Hepatocyte (in vitro differentiated cells): ENCODE measurements around the gene SAPCD2. TPM values are rescaled to one million over a fixed set of nuclear protein-coding genes. Genes with fewer than 3 reads are reported as not detected.

ENCODE experiments used
- DNase-seq: peaks from one replicate; pipeline ENCODE4 v3.0.0-alpha.2; 2016; ENCODE audit warnings: low spot score
- H2AFZ ChIP-seq: fragments of 200-600 bp; sonication (generic); 2 replicates; pipeline ENCODE4 v1.6.0; 2016; ENCODE audit warnings: antibody characterized with exemption, mild to moderate bottlenecking
- H3K27ac ChIP-seq: fragments of 200-600 bp; sonication (generic); 2 replicates; pipeline ENCODE4 v1.5.1; 2016; ENCODE audit warnings: mild to moderate bottlenecking
- H3K27me3 ChIP-seq: fragments of 200-600 bp; sonication (generic); 2 replicates; pipeline ENCODE4 v1.6.1; 2016
- H3K36me3 ChIP-seq: fragments of 200-600 bp; sonication (generic); replicated peaks from 2 replicates; pipeline ENCODE4 v1.5.1; 2016; ENCODE audit warnings: low read depth; ENCODE audit not compliant: insufficient read depth
- H3K4me1 ChIP-seq: fragments of 200-600 bp; sonication (generic); 2 replicates; pipeline ENCODE4 v1.5.1; 2016; ENCODE audit warnings: mild to moderate bottlenecking, moderate library complexity; ENCODE audit not compliant: insufficient read depth
- H3K4me2 ChIP-seq: fragments of 200-600 bp; sonication (generic); 2 replicates; pipeline ENCODE4 v1.6.0; 2016
- H3K4me3 ChIP-seq: fragments of 200-600 bp; sonication (generic); 2 replicates; pipeline ENCODE4 v1.5.1; 2016; ENCODE audit warnings: mild to moderate bottlenecking
- H3K79me2 ChIP-seq: fragments of 200-600 bp; sonication (generic); 2 replicates; pipeline ENCODE4 v1.6.0; 2017; ENCODE audit warnings: mild to moderate bottlenecking
- H3K9me2 ChIP-seq: fragments of 200-600 bp; sonication (generic); replicated peaks from 2 replicates; pipeline ENCODE4 v1.6.0; 2017; ENCODE audit warnings: mild to moderate bottlenecking; ENCODE audit not compliant: insufficient read depth
- H3K9me3 ChIP-seq: fragments of 200-600 bp; sonication (generic); 2 replicates; pipeline ENCODE4 v1.5.1; 2016; ENCODE audit warnings: low read depth, mild to moderate bottlenecking
- H4K20me1 ChIP-seq: fragments of 200-600 bp; sonication (generic); 2 replicates; pipeline ENCODE4 v1.6.0; 2016; ENCODE audit warnings: mild to moderate bottlenecking; ENCODE audit not compliant: insufficient read depth, poor library complexity, severe bottlenecking
- EZH2 ChIP-seq: fragments of 200-600 bp; sonication (generic); IDR thresholded peaks from 2 replicates; pipeline ENCODE4 v1.6.1; 2016; ENCODE audit warnings: antibody characterized with exemption, mild to moderate bottlenecking, borderline replicate concordance
- EZH2phosphoT487 ChIP-seq: fragments of 200-600 bp; sonication (generic); IDR thresholded peaks from one replicate; pipeline ENCODE4 v1.6.1; 2018; ENCODE audit warnings: antibody characterized with exemption, mild to moderate bottlenecking, low read depth, moderate library complexity; ENCODE audit not compliant: unreplicated experiment, severe bottlenecking
- WGBS: methylation state at CpG from one replicate; pipeline ENCODE4 v1.1.6; 2016; ENCODE audit warnings: low lambda C conversion rate; ENCODE audit errors: missing lambda C conversion rate; 5-methylcytosine and 5-hydroxymethylcytosine counted together
- polyA plus RNA-seq: library from polyadenylated mRNA; unstranded; fragments of >200 nt; fragmentation: Nextera tagmentation; extraction: Ambion mirVana; gene quantifications from 2 replicates; pipeline ENCODE4 v1.2.1, GENCODE V29; 2016
- total RNA-seq: library from RNA; depleted of rRNA; stranded (reverse); fragments of >200 nt; gene quantifications from 2 replicates; pipeline ENCODE4 v1.2.3, GENCODE V29; 2014
- TF ChIP-seq, protein P1 (sequence below): fragments of 200-600 bp; sonication (generic); IDR thresholded peaks from 2 replicates; pipeline ENCODE4 v1.5.1; 2016; ENCODE audit warnings: antibody characterized with exemption, mild to moderate bottlenecking; ENCODE audit not compliant: poor library complexity

SAPCD2 gene
- total and polyA plus RNA-seq, 2 experiments from 2014 or later, result 4.8 to 7.5 TPM

DNA sequence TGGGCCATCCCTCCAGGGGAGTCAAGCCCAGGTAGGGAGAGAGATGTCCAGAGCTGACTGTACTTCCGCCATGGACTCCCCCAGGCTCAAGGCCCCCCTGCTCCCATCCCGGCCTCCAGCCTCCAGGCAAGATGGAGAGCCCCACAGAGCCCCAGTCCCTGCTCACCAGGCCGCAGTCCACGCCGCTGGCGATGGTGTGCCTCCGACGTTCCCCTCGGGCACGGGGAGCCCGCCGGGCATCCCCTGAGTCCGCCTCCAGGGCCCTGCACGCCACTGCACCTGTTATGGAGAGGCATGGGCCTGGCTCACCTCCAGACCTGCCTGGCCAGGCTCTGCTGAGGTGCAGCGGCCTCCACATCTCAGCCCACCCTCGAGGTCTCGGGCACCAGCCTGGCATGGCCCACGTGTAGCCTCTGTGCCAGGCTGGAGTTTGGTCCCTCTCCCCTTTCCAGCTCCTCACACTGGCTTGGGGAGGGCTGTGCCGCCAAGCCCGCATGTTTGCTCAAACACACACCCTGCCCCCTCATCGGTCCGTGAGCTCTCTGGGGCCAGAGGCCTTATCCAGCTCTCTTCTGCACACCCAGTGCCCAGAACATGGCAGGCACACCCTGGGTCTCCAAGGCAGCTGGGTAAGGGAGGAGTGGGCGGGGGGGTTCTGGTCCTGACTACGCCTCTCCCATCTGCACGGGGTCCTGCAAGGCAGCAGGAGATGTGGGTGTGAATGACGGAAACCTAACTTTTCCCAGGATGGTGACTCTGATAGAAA, 4.1 kb downstream of the SAPCD2 start:
- H3K36me3 ChIP-seq, result no peaks in the 10 kb centered on the region
- no peaks in the 10 kb centered on the region for H3K79me2 ChIP-seq
- no peak overlapping the region for H2AFZ ChIP-seq
- H4K20me1 ChIP-seq, result no peaks in the 10 kb centered on the region
- H3K27me3 ChIP-seq, result no peaks in the 10 kb centered on the region
- no peak for DNase-seq
- no peaks in the 10 kb centered on the region for H3K9me3 ChIP-seq
- no peaks in the 10 kb centered on the region for H3K9me2 ChIP-seq
- no peak overlapping the region for H3K4me3 ChIP-seq
- no peak overlapping the region for H3K27ac ChIP-seq
- WGBS, result 91% methylated on average over 24 of the region's 26 CpGs
- H3K4me1 ChIP-seq, result peaks cover 3% of the 10 kb centered on the region
- H3K4me2 ChIP-seq, result no peak overlapping the region
- TF ChIP-seq EZH2 (no peak), EZH2phosphoT487 (no peak)
- TF ChIP-seq, protein P1, sequence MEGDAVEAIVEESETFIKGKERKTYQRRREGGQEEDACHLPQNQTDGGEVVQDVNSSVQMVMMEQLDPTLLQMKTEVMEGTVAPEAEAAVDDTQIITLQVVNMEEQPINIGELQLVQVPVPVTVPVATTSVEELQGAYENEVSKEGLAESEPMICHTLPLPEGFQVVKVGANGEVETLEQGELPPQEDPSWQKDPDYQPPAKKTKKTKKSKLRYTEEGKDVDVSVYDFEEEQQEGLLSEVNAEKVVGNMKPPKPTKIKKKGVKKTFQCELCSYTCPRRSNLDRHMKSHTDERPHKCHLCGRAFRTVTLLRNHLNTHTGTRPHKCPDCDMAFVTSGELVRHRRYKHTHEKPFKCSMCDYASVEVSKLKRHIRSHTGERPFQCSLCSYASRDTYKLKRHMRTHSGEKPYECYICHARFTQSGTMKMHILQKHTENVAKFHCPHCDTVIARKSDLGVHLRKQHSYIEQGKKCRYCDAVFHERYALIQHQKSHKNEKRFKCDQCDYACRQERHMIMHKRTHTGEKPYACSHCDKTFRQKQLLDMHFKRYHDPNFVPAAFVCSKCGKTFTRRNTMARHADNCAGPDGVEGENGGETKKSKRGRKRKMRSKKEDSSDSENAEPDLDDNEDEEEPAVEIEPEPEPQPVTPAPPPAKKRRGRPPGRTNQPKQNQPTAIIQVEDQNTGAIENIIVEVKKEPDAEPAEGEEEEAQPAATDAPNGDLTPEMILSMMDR, result no peak

DNA sequence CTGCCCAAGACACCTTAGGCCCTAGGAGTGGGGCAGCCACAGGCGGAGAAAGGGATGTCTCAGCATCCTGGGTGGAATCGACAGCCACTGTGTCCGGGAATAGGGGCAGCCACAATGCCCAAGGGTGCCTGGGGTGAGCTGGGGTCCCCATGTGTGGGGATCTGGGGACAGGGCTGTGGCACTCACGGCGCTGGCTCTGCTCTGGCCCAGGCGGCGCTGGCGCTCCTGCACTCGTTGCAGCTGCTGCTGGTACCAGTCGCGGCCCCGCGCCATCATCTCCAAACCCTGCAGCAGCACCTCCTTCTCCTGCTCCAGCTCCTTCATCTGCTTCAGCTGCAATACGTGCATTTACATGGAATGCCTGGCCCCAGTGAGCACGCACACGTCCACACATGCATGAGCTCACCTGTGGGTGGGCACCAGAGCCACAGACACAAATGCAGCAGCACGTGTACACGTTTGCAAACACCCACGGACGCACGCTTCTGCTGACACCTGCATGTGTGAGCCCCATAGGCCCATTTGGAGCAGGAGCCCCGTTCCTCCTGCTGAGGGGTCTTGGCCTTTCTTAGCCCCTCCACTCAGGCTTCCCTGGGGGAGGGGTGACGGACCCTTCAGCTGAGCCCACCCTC, 4.9 kb downstream of the SAPCD2 start:
- TF ChIP-seq, protein P1, result no peak
- TF ChIP-seq EZH2 (no peak), EZH2phosphoT487 (no peak)
- peaks cover 3% of the 10 kb centered on the region for H3K4me1 ChIP-seq
- no peak overlapping the region for H3K4me3 ChIP-seq

DNA sequence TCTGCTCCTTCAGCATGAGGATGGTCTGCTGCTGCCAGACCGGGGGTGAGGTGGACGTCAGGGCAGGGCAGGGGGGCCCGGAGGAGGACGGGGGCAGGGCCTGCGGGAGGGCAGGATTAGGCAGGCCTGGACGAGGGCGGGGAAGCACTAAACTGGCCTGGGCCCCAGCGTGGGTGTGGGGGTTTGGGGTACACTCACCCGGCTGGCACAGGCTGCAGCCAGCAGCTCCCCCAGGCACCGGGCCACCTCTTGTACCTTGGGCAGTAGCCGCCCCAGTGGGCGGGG, 5.5 kb downstream of the SAPCD2 start:
- Histone ChIP-seq H4K20me1 (no peaks in the 10 kb centered on the region), H3K36me3 (no peaks in the 10 kb centered on the region), H3K4me1 (peaks cover 3% of the 10 kb centered on the region), H3K4me2 (no peak overlapping the region), H3K4me3 (no peak overlapping the region), H3K9me3 (no peaks in the 10 kb centered on the region), H3K9me2 (no peaks in the 10 kb centered on the region), H3K79me2 (no peaks in the 10 kb centered on the region), H3K27ac (no peak overlapping the region), H3K27me3 (no peaks in the 10 kb centered on the region), H2AFZ (no peak overlapping the region)
- 95% methylated on average over 4 of the region's 12 CpGs for WGBS
- TF ChIP-seq EZH2, result no peak
- TF ChIP-seq EZH2phosphoT487, result no peak
- TF ChIP-seq, protein P1, result no peak
- no peak for DNase-seq

More for the DNA sequence above, 4.9 kb downstream of the SAPCD2 start:
- H3K27me3 ChIP-seq, result no peaks in the 10 kb centered on the region
- H3K36me3 ChIP-seq, result no peaks in the 10 kb centered on the region
- no peaks in the 10 kb centered on the region for H4K20me1 ChIP-seq
- no peak for DNase-seq
- H3K27ac ChIP-seq, result no peak overlapping the region
- WGBS, result 96% methylated on average over 23 of the region's 23 CpGs
- H3K4me2 ChIP-seq, result no peak overlapping the region
- no peaks in the 10 kb centered on the region for H3K9me2 ChIP-seq
- no peak overlapping the region for H2AFZ ChIP-seq
- H3K9me3 ChIP-seq, result no peaks in the 10 kb centered on the region
- H3K79me2 ChIP-seq, result no peaks in the 10 kb centered on the region
